Karpas-422 (cell line): ENCODE data around the gene CALY. TPM values are rescaled to one million over a fixed set of nuclear protein-coding genes. Genes with fewer than 3 reads are reported as not detected.

ENCODE experiments used
- DNase-seq: peaks from one replicate; pipeline ENCODE4 v3.0.0-alpha.2; 2015
- H2AFZ ChIP-seq: fragments of 200-600 bp; sonication (generic); 2 replicates; pipeline ENCODE4 v1.6.1; 2014; ENCODE audit warnings: antibody characterized with exemption, low read length, mixed read lengths
- H3K27ac ChIP-seq: fragments of 200-600 bp; sonication (generic); 2 replicates; pipeline ENCODE4 v1.5.1; 2014; ENCODE audit warnings: mild to moderate bottlenecking, low read length, moderate library complexity
- H3K27me3 ChIP-seq: fragments of 200-600 bp; sonication (generic); 2 replicates; pipeline ENCODE4 v1.6.1; 2014; ENCODE audit warnings: low read length, mixed read lengths
- H3K36me3 ChIP-seq: fragments of 200-600 bp; sonication (generic); 2 replicates; pipeline ENCODE4 v1.6.1; 2014; ENCODE audit warnings: low read length, mixed read lengths; ENCODE audit not compliant: insufficient read depth
- H3K4me1 ChIP-seq: fragments of 200-600 bp; sonication (generic); 2 replicates; pipeline ENCODE4 v1.6.1; 2014; ENCODE audit warnings: mild to moderate bottlenecking, low read length, mixed read lengths
- H3K4me2 ChIP-seq: fragments of 200-600 bp; sonication (generic); 2 replicates; pipeline ENCODE4 v1.6.1; 2014; ENCODE audit warnings: low read length, low read depth, mild to moderate bottlenecking; ENCODE audit not compliant: poor library complexity, severe bottlenecking
- H3K4me3 ChIP-seq: fragments of 200-600 bp; sonication (generic); 2 replicates; pipeline ENCODE4 v1.5.1; 2014; ENCODE audit warnings: mild to moderate bottlenecking, antibody characterized with exemption, low read length, mixed read lengths
- H3K79me2 ChIP-seq: fragments of 200-600 bp; sonication (generic); 2 replicates; pipeline ENCODE4 v1.6.1; 2014; ENCODE audit warnings: mild to moderate bottlenecking, low read length, mixed read lengths
- H3K9ac ChIP-seq: fragments of 200-600 bp; sonication (generic); 2 replicates; pipeline ENCODE4 v1.6.0; 2014; ENCODE audit warnings: low read length
- H3K9me2 ChIP-seq: fragments of 200-600 bp; sonication (generic), shearing (Covaris generic); replicated peaks from 2 replicates; pipeline ENCODE4 v1.6.0; 2014; ENCODE audit warnings: mild to moderate bottlenecking, low read length, moderate library complexity; ENCODE audit not compliant: insufficient read depth
- H3K9me3 ChIP-seq: fragments of 300-700, 200-600 bp; sonication (generic); 2 replicates; pipeline ENCODE4 v1.6.1; 2014; ENCODE audit warnings: low read length, mixed read lengths
- H4K20me1 ChIP-seq: fragments of 200-600 bp; sonication (generic); 2 replicates; pipeline ENCODE4 v1.6.1; 2014; ENCODE audit warnings: mild to moderate bottlenecking, antibody characterized with exemption, low read length, low read depth; ENCODE audit not compliant: insufficient read depth
- total RNA-seq: library from RNA; depleted of rRNA; stranded (reverse); fragments of >200 nt; shearing (Covaris generic); gene quantifications from 2 replicates; pipeline ENCODE4 v1.2.3, GENCODE V29; 2014; ENCODE audit warnings: low replicate concordance

CALY gene
- total RNA-seq, 1 experiment from 2014 or later, result not detected

DNA sequence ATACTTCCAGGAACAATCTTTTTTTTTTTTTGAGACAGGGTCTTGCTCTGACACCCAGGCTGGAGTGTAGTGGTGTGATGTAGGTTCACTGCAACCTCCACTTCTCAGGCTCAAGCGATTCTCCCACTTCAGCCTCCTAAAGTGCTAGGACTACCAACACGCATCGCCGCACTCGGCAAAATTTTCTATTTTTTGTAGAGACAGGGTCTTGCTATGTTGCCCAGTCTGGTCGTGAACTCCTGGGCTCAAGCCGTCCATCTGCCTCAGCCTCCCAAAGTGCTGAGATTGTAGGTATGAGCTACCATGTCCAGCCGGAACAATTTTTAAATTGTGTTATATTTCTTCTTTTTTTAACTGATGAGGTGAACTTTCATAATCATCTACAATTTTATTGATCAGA lies 25.9 kb downstream of the CALY start:
- Histone ChIP-seq H3K9me3 (no peaks in the 10 kb centered on the region), H3K27ac (no peak overlapping the region), H2AFZ (no peak overlapping the region), H4K20me1 (peaks cover 23% of the 10 kb centered on the region; the same call in 1 of the 2 replicates), H3K4me1 (peaks cover 18% of the 10 kb centered on the region), H3K79me2 (peaks cover 31% of the 10 kb centered on the region), H3K27me3 (no peaks in the 10 kb centered on the region), H3K9ac (no peak overlapping the region), H3K9me2 (no peaks in the 10 kb centered on the region), H3K4me3 (no peak overlapping the region), H3K36me3 (peaks cover 16% of the 10 kb centered on the region), H3K4me2 (no peak overlapping the region)
- no peak for DNase-seq

DNA sequence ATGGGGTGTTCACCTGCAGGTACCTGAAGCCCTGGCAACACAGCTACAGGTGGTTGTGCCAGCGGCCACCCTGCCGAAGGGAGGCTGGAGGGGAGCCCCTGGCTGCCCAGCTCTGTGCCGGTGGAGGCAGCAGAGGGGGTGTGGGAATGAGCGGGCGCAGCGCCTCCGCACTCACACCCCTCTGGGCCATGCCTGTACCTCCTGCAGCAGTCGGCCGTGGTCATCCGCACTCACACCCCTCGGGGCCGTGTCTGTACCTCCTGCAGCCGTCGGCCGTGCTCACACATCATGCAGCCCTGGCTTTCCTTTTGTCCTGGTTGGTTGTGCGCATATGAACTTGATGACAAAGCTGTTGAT lies 26.3 kb downstream of the CALY start:
- Histone ChIP-seq H3K9me2 (no peaks in the 10 kb centered on the region), H3K4me3 (no peak overlapping the region), H3K9me3 (no peaks in the 10 kb centered on the region), H3K79me2 (peaks cover 35% of the 10 kb centered on the region), H2AFZ (no peak overlapping the region), H3K4me2 (no peak overlapping the region), H3K27me3 (no peaks in the 10 kb centered on the region), H3K36me3 (peaks cover 16% of the 10 kb centered on the region), H3K9ac (no peak overlapping the region), H4K20me1 (peaks cover 25% of the 10 kb centered on the region; the same call in 1 of the 2 replicates), H3K27ac (no peak overlapping the region), H3K4me1 (peaks cover 18% of the 10 kb centered on the region)
- no peak for DNase-seq

GRCh38 chr10:133309720-133310398 lies 26.8 kb downstream of the CALY start:
- Histone ChIP-seq H3K27ac (no peak overlapping the region), H3K36me3 (peaks cover 16% of the 10 kb centered on the region), H2AFZ (no peak overlapping the region), H3K79me2 (peaks cover 40% of the 10 kb centered on the region), H3K9me3 (no peaks in the 10 kb centered on the region), H3K9me2 (no peaks in the 10 kb centered on the region), H3K9ac (no peak overlapping the region), H3K4me3 (peak overlapping the region; percentile 96; the same call in 1 of the 2 replicates), H3K4me2 (peak overlapping the region; percentile 91), H4K20me1 (peaks cover 26% of the 10 kb centered on the region; the same call in 1 of the 2 replicates), H3K27me3 (no peaks in the 10 kb centered on the region), H3K4me1 (peaks cover 18% of the 10 kb centered on the region)
- DNase-seq, result no peak

- Histone ChIP-seq H3K9me2 (no peaks in the 10 kb centered on the region), H3K9ac (peak overlapping the region; percentile 96), H3K4me1 (peaks cover 18% of the 10 kb centered on the region), H3K36me3 (peaks cover 16% of the 10 kb centered on the region), H3K4me2 (peak overlapping the region; percentile 91), H4K20me1 (peaks cover 28% of the 10 kb centered on the region; the same call in 1 of the 2 replicates), H3K79me2 (peaks cover 45% of the 10 kb centered on the region), H3K4me3 (peak overlapping the region; percentile 96), H2AFZ (0 out of 2 replicates have a peak overlapping the region, but pooled peaks have one; percentile 89), H3K9me3 (no peaks in the 10 kb centered on the region), H3K27ac (peak overlapping the region; percentile 81), H3K27me3 (no peaks in the 10 kb centered on the region)
- peak; percentile 96 for DNase-seq
Observed at GRCh38 chr10:133309100-133309719, 27.5 kb downstream of the CALY start.

GRCh38 chr10:133308421-133309099 lies 28.1 kb downstream of the CALY start, which contains the start of the genes TUBGCP2 and ZNF511:
TUBGCP2 (minus strand) TSS chr10:133308872; CDS start chr10:133302941, 5,931 bp downstream.
ZNF511 (plus strand) TSS chr10:133308914; CDS start chr10:133308944, 30 bp downstream.
- H3K4me1 ChIP-seq, result peaks cover 18% of the 10 kb centered on the region
- H3K4me3 ChIP-seq, result peak within 1 kb of the TSS; percentile 96
- H3K9ac ChIP-seq, result peak within 1 kb of the TSS; percentile 96
- H3K9me3 ChIP-seq, result no peaks in the 10 kb centered on the region
- peak within 1 kb of the TSS; percentile 81 for H3K27ac ChIP-seq
- H3K4me2 ChIP-seq, result peak within 1 kb of the TSS; percentile 91
- H3K9me2 ChIP-seq, result no peaks in the 10 kb centered on the region
- peak; percentile 95 for DNase-seq
- H4K20me1 ChIP-seq, result peaks cover 35% of the 10 kb centered on the region; the same call in 1 of the 2 replicates
- H3K79me2 ChIP-seq, result peaks cover 51% of the 10 kb centered on the region
- 0 out of 2 replicates have a peak within 1 kb of the TSS, but pooled peaks have one; percentile 89 for H2AFZ ChIP-seq
- H3K36me3 ChIP-seq, result peaks cover 16% of the 10 kb centered on the region
- H3K27me3 ChIP-seq, result no peaks in the 10 kb centered on the region

- peaks cover 37% of the 10 kb centered on the region; the same call in 1 of the 2 replicates for H4K20me1 ChIP-seq
- H3K36me3 ChIP-seq, result peaks cover 16% of the 10 kb centered on the region
- H3K27me3 ChIP-seq, result no peaks in the 10 kb centered on the region
- no peaks in the 10 kb centered on the region for H3K9me3 ChIP-seq
- peak overlapping the region; percentile 91 for H3K4me2 ChIP-seq
- H3K4me3 ChIP-seq, result peak overlapping the region; percentile 96
- peak; percentile 93 for DNase-seq
- peak overlapping the region; percentile 81; the same call in 1 of the 2 replicates for H3K27ac ChIP-seq
- H3K4me1 ChIP-seq, result peaks cover 18% of the 10 kb centered on the region
- H2AFZ ChIP-seq, result no peak overlapping the region
- H3K9me2 ChIP-seq, result no peaks in the 10 kb centered on the region
- H3K79me2 ChIP-seq, result peaks cover 57% of the 10 kb centered on the region
- peak overlapping the region; percentile 96 for H3K9ac ChIP-seq
Observed at GRCh38 chr10:133307776-133308420, 28.8 kb downstream of the CALY start.

DNA sequence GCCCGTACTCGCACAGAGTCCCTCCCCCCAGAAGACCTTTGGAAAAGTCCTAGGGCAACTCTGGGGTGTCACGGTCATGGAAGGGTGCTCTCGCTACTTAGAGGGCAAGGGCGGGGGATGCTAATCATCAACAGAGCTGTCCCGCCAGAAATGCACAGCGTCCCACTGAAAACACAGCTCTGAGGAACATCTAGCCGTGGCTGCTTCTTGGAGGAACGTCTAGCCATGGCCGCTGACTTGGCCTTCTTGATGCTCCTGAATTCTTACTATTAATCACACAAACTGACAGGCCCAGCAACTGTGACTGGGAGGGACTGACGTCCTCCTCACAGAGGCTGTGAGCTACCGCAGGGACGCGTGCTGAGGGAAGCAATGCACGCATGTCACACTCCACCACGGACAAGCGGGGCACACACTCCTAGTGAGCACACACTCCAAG lies 29.7 kb downstream of the CALY start:
- H3K4me1 ChIP-seq, result peaks cover 18% of the 10 kb centered on the region
- no peak for DNase-seq
- H3K27ac ChIP-seq, result no peak overlapping the region
- peak overlapping the region; percentile 96 for H3K9ac ChIP-seq
- peaks cover 16% of the 10 kb centered on the region for H3K36me3 ChIP-seq
- no peaks in the 10 kb centered on the region for H3K9me2 ChIP-seq
- H3K79me2 ChIP-seq, result peaks cover 62% of the 10 kb centered on the region
- H3K4me2 ChIP-seq, result peak overlapping the region; percentile 91
- peak overlapping the region; percentile 96; the same call in 1 of the 2 replicates for H3K4me3 ChIP-seq
- no peaks in the 10 kb centered on the region for H3K27me3 ChIP-seq
- H4K20me1 ChIP-seq, result peaks cover 37% of the 10 kb centered on the region; the same call in 1 of the 2 replicates
- no peaks in the 10 kb centered on the region for H3K9me3 ChIP-seq
- no peak overlapping the region for H2AFZ ChIP-seq
